ENCODE data around the gene TAT.

DNA sequence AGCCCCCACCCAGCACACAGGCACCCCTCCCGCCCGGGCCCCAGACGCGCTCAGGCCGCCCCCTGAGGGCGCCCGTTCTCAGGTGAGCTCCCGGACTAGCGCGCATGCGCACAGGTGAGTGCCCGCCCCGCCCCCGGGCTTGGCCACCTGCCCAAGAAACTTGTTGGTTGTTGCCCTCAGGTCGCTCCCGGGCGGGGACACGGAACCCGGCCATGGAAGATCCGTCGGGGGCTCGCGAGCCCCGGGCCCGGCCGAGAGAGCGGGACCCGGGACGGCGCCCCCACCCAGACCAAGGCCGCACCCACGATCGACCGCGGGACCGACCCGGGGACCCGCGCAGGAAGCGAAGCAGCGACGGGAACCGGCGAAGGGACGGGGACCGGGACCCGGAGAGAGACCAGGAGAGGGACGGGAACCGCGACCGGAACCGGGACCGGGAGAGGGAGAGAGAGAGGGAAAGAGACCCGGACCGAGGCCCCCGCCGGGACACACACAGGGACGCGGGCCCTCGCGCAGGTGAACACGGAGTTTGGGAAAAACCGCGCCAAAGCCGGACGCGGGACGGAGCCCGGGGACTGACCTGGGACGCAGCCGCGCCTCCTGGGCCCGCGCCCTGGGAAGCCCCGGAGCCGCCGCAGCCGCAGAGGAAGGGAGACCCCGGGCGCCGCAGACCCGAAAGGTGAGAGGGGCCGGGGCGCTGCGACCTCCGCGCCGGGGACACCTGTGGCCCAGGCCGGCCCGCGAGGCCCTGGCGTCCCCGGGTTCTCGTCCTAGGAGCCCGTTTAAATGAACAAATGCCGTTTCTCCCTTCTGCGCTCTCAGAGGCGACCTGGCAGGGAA, 49.3 kb upstream of the TAT start, which contains the start of gene MARVELD3:
- TF ChIP-seq POLR2AphosphoS5 (IDR thresholded peaks at IDR 0.05; ENCODE audit: low read depth, low read length) = no peak
- no peak for TF ChIP-seq POLR2A (IDR thresholded peaks at IDR 0.05; ENCODE audit: low read depth, low read length)
- TF ChIP-seq TAF1 (IDR thresholded peaks at IDR 0.05; ENCODE audit: low read depth, low read length) = no peak
- no peak for TF ChIP-seq PAX5 (IDR thresholded peaks at IDR 0.05; ENCODE audit: insufficient read depth, low read length, severe bottlenecking)

All from GM12891 (cell line).